GM18511 (cell line): Measurements from ENCODE around the gene ESCO1.
"Not testable (repeated sequence)": the region's sequence is repeated elsewhere in the genome, so short reads cannot be mapped to it uniquely, and the experiment has no call there.

Experiments
- ATAC-seq: cut with Tn5 transposase; IDR thresholded peaks from one replicate; pipeline ENCODE4 v1.9.1; 2021; ENCODE audit warnings: mild to moderate bottlenecking, moderate library complexity; ENCODE audit not compliant: unreplicated experiment

The ESCO1 gene

GRCh38 chr18:21600526-21601410 lies at the start of gene ESCO1:
TSS of gene ESCO1 (minus strand) at chr18:21600704. CDS start at chr18:21574843, 25,861 bp downstream.
- ATAC-seq = peak; percentile 85

- ATAC-seq = not testable (repeated sequence)
Measured at GRCh38 chr18:21640375-21640774, 39.9 kb upstream of the ESCO1 start.

- ATAC-seq = no peak
Measured at GRCh38 chr18:21638822-21639221, 38.3 kb upstream of the ESCO1 start.

GRCh38 chr18:21636769-21637168 lies 36.3 kb upstream of the ESCO1 start:
- ATAC-seq = no peak

- no peak for ATAC-seq
Measured at GRCh38 chr18:21634588-21635199, 34.2 kb upstream of the ESCO1 start.

GRCh38 chr18:21632393-21632792 lies 31.9 kb upstream of the ESCO1 start:
- no peak for ATAC-seq

GRCh38 chr18:21629089-21629832 lies 28.8 kb upstream of the ESCO1 start:
- ATAC-seq = peak; percentile 98

- not testable (repeated sequence) for ATAC-seq
Measured at GRCh38 chr18:21621640-21622039, 21.1 kb upstream of the ESCO1 start.

GRCh38 chr18:21612125-21613039 lies 11.9 kb upstream of the ESCO1 start, which contains the start of gene SNRPD1:
TSS of gene SNRPD1 (plus strand) at chr18:21612314. CDS start at chr18:21612430, 116 bp downstream.
- ATAC-seq = peak; percentile 98

- peak; percentile 10 for ATAC-seq
Measured at GRCh38 chr18:21611401-21612124, 11.1 kb upstream of the ESCO1 start.

- ATAC-seq = no peak
Measured at GRCh38 chr18:21605213-21605612, 4.7 kb upstream of the ESCO1 start.

GRCh38 chr18:21604671-21605070 lies 4.2 kb upstream of the ESCO1 start:
- ATAC-seq = no peak

- ATAC-seq = no peak
Measured at GRCh38 chr18:21602299-21602587, 1.7 kb upstream of the ESCO1 start.

- ATAC-seq = peak; percentile 48
Measured at GRCh38 chr18:21599585-21600525, 649 bp downstream of the ESCO1 start.

- ATAC-seq = no peak
Measured at GRCh38 chr18:21598726-21599584, 1.5 kb downstream of the ESCO1 start.

- no peak for ATAC-seq
Measured at GRCh38 chr18:21597620-21598019, 2.9 kb downstream of the ESCO1 start.

GRCh38 chr18:21593540-21594257 lies 6.8 kb downstream of the ESCO1 start:
- no peak for ATAC-seq
